Loucy (cell line): Measurements from ENCODE around the gene PIGU.

Source experiments
- EZH2phosphoT487 ChIP-seq: fragments of 200-600 bp; IDR thresholded peaks from 2 replicates; pipeline ENCODE4 v1.6.1; 2018; ENCODE audit warnings: antibody characterized with exemption, mild to moderate bottlenecking, moderate library complexity, borderline replicate concordance
- TF ChIP-seq, protein P1 (sequence below): fragments of 200-600 bp; sonication (generic); conservative IDR thresholded peaks from 2 replicates; pipeline ENCODE4 v1.5.1; 2014; ENCODE audit warnings: mild to moderate bottlenecking, antibody characterized with exemption, low read length

DNA sequence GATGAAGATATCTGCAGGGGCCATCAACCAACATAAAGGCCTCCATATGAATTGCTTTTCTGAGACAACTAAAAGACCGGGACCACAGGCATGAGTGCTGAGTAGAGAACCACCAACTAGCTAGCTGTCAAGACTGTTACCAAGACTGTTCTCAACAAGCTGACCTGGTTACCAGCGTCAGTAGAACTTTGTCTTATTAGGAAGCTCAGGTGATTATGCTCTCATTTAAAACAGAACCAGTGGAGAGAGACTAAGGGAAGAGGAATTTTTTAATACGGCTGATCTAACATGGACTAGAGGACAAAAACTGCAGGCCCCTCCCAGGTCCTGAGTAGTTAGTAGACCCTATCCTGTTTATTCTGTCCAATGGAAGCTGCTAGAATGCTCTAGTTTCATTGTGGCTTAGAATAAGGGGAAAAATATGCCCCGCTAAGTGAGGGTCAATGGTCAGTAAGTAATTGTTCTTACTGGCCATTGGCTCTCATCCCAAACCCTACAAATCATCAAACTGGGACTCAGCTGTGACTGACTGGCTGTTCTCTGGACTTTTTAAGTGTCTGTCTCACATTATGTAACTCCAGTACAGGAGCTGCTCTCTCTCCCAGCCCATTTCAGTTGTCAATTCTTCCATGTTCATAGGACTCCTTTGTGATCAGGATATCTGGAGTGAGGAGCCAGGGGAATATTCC, 164.5 kb downstream of the PIGU start:
- TF ChIP-seq, protein P1, sequence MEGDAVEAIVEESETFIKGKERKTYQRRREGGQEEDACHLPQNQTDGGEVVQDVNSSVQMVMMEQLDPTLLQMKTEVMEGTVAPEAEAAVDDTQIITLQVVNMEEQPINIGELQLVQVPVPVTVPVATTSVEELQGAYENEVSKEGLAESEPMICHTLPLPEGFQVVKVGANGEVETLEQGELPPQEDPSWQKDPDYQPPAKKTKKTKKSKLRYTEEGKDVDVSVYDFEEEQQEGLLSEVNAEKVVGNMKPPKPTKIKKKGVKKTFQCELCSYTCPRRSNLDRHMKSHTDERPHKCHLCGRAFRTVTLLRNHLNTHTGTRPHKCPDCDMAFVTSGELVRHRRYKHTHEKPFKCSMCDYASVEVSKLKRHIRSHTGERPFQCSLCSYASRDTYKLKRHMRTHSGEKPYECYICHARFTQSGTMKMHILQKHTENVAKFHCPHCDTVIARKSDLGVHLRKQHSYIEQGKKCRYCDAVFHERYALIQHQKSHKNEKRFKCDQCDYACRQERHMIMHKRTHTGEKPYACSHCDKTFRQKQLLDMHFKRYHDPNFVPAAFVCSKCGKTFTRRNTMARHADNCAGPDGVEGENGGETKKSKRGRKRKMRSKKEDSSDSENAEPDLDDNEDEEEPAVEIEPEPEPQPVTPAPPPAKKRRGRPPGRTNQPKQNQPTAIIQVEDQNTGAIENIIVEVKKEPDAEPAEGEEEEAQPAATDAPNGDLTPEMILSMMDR = no peak
- TF ChIP-seq EZH2phosphoT487 = no peak
